ENCODE data around the gene TENT5C. TPM values are rescaled to one million over a fixed set of nuclear protein-coding genes. Genes with fewer than 3 reads are reported as not detected.

TENT5C gene
- total RNA-seq, 1 experiment from 2014 or later = 1.4 TPM

DNA sequence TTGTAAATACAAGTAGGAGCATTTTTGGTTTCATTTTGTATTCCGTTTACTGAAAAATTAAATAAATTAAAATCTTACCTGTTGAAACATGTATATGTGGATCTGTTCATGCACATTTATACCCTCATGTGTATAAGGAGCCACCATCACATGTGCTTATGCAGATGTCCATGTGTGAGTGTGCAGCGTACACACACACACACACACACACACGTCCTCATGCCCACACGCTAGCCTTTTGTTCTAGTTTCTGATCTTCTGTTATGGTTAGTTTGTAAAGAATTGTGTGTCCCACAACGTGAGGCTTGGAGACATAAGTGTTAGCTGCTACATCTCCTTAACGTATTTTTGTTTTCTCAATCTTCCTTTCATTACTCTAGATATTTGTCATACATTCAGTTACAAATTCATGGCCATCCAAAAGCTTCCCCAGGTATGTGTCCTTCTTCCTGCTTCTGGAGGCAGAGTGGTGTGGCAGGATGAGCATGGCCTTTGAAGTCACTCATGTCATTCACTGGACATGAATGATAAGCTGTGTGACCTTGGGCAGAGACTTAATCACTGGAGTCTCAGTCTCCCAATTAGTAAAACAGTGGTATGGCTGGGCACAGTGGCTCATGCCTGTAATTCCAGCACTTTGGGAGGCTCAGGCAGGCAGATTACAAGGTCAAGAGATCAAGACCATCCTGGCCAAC, 54.6 kb downstream of the TENT5C start:
- Mint-ChIP-seq H3K4me3 (no peak overlapping the region), H3K9me3 (peaks cover 26% of the 10 kb centered on the region), H3K27ac (no peak overlapping the region), H3K27me3 (ENCODE audit: low read depth) (no peaks in the 10 kb centered on the region; the same call in 1 of the 2 replicates), H3K36me3 (peaks cover 12% of the 10 kb centered on the region), H3K4me1 (peaks cover 44% of the 10 kb centered on the region)
- TF ChIP-seq, protein P1, sequence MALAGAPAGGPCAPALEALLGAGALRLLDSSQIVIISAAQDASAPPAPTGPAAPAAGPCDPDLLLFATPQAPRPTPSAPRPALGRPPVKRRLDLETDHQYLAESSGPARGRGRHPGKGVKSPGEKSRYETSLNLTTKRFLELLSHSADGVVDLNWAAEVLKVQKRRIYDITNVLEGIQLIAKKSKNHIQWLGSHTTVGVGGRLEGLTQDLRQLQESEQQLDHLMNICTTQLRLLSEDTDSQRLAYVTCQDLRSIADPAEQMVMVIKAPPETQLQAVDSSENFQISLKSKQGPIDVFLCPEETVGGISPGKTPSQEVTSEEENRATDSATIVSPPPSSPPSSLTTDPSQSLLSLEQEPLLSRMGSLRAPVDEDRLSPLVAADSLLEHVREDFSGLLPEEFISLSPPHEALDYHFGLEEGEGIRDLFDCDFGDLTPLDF (CRISPR knock-in tag; IDR thresholded peaks at IDR 0.05) = no peak
- TF ChIP-seq, protein P2, sequence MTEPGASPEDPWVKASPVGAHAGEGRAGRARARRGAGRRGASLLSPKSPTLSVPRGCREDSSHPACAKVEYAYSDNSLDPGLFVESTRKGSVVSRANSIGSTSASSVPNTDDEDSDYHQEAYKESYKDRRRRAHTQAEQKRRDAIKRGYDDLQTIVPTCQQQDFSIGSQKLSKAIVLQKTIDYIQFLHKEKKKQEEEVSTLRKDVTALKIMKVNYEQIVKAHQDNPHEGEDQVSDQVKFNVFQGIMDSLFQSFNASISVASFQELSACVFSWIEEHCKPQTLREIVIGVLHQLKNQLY (CRISPR knock-in tag; IDR thresholded peaks at IDR 0.05) = no peak
- TF ChIP-seq, protein P3, sequence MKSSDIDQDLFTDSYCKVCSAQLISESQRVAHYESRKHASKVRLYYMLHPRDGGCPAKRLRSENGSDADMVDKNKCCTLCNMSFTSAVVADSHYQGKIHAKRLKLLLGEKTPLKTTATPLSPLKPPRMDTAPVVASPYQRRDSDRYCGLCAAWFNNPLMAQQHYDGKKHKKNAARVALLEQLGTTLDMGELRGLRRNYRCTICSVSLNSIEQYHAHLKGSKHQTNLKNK (CRISPR knock-in tag; IDR thresholded peaks at IDR 0.05) = no peak
- TF ChIP-seq, protein P4, sequence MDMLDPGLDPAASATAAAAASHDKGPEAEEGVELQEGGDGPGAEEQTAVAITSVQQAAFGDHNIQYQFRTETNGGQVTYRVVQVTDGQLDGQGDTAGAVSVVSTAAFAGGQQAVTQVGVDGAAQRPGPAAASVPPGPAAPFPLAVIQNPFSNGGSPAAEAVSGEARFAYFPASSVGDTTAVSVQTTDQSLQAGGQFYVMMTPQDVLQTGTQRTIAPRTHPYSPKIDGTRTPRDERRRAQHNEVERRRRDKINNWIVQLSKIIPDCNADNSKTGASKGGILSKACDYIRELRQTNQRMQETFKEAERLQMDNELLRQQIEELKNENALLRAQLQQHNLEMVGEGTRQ (CRISPR knock-in tag; IDR thresholded peaks at IDR 0.05) = no peak
- TF ChIP-seq EMX1 (CRISPR knock-in tag; IDR thresholded peaks at IDR 0.05) (no peak), PRRX2 (CRISPR knock-in tag; IDR thresholded peaks at IDR 0.05) (no peak)
- ATAC-seq (no peak), DNase-seq (ENCODE audit: low spot score) (no peak)
- ChIA-PET POLR2A (no interaction called here), CTCF (interaction anchor here (0.6 kb wide), 1 partner anchor 49 kb away, joined by 3 read pairs; no protein-coding TSS in a partner anchor)

DNA sequence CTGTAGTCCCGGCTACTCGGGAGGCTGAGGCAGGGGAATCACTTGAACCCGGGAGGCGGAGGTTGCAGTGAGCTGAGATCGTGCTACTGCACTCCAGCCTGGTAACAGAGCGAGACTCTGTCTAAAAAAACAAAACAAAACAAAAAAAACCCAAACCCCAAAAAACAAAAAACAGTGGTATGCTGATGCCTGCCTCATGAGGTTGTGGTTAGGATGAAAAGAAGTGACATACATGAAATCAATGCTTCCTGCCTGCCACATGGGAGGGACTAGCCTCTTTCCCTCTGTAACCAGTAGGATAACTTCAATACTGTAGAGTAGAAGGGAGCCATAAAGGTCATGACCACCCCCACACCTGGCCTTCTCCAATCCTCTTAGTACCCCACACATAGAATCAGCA, 55.2 kb downstream of the TENT5C start:
- Mint-ChIP-seq H3K36me3 (peaks cover 12% of the 10 kb centered on the region), H3K9me3 (peaks cover 26% of the 10 kb centered on the region), H3K4me1 (peaks cover 42% of the 10 kb centered on the region), H3K27me3 (ENCODE audit: low read depth) (no peaks in the 10 kb centered on the region), H3K4me3 (no peak overlapping the region), H3K27ac (no peak overlapping the region)
- CTCF ChIA-PET = interaction anchor here (0.6 kb wide), 1 partner anchor 48 kb away, joined by 3 read pairs; no protein-coding TSS in a partner anchor
- no peak for TF ChIP-seq OVOL2 (CRISPR knock-in tag; IDR thresholded peaks at IDR 0.05; ENCODE audit: borderline replicate concordance)
- TF ChIP-seq NFATC4 (CRISPR knock-in tag; IDR thresholded peaks at IDR 0.05) = no peak
- no peak for TF ChIP-seq ZBTB21 (CRISPR knock-in tag; IDR thresholded peaks at IDR 0.05; ENCODE audit: borderline replicate concordance)
- TF ChIP-seq MYBL2 (CRISPR knock-in tag; IDR thresholded peaks at IDR 0.05) = no peak
- no peak for TF ChIP-seq RORB (CRISPR knock-in tag; IDR thresholded peaks at IDR 0.05)
- TF ChIP-seq, protein P5, sequence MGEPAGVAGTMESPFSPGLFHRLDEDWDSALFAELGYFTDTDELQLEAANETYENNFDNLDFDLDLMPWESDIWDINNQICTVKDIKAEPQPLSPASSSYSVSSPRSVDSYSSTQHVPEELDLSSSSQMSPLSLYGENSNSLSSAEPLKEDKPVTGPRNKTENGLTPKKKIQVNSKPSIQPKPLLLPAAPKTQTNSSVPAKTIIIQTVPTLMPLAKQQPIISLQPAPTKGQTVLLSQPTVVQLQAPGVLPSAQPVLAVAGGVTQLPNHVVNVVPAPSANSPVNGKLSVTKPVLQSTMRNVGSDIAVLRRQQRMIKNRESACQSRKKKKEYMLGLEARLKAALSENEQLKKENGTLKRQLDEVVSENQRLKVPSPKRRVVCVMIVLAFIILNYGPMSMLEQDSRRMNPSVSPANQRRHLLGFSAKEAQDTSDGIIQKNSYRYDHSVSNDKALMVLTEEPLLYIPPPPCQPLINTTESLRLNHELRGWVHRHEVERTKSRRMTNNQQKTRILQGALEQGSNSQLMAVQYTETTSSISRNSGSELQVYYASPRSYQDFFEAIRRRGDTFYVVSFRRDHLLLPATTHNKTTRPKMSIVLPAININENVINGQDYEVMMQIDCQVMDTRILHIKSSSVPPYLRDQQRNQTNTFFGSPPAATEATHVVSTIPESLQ (CRISPR knock-in tag; IDR thresholded peaks at IDR 0.05) = no peak
- TF ChIP-seq ESRRA (CRISPR knock-in tag; IDR thresholded peaks at IDR 0.05; ENCODE audit: borderline replicate concordance) = no peak
- TF ChIP-seq SP1 (CRISPR knock-in tag; conservative IDR thresholded peaks at IDR 0.05) = no peak
- no peak for TF ChIP-seq MXD4 (CRISPR knock-in tag; IDR thresholded peaks at IDR 0.05; ENCODE audit: borderline replicate concordance)
- no peak for TF ChIP-seq JAZF1 (CRISPR knock-in tag; IDR thresholded peaks at IDR 0.05)
- no peak for TF ChIP-seq SMAD4 (CRISPR knock-in tag; IDR thresholded peaks at IDR 0.05)
- TF ChIP-seq SMAD3 (CRISPR knock-in tag; IDR thresholded peaks at IDR 0.05; ENCODE audit: borderline replicate concordance) = no peak
- TF ChIP-seq, protein P6, sequence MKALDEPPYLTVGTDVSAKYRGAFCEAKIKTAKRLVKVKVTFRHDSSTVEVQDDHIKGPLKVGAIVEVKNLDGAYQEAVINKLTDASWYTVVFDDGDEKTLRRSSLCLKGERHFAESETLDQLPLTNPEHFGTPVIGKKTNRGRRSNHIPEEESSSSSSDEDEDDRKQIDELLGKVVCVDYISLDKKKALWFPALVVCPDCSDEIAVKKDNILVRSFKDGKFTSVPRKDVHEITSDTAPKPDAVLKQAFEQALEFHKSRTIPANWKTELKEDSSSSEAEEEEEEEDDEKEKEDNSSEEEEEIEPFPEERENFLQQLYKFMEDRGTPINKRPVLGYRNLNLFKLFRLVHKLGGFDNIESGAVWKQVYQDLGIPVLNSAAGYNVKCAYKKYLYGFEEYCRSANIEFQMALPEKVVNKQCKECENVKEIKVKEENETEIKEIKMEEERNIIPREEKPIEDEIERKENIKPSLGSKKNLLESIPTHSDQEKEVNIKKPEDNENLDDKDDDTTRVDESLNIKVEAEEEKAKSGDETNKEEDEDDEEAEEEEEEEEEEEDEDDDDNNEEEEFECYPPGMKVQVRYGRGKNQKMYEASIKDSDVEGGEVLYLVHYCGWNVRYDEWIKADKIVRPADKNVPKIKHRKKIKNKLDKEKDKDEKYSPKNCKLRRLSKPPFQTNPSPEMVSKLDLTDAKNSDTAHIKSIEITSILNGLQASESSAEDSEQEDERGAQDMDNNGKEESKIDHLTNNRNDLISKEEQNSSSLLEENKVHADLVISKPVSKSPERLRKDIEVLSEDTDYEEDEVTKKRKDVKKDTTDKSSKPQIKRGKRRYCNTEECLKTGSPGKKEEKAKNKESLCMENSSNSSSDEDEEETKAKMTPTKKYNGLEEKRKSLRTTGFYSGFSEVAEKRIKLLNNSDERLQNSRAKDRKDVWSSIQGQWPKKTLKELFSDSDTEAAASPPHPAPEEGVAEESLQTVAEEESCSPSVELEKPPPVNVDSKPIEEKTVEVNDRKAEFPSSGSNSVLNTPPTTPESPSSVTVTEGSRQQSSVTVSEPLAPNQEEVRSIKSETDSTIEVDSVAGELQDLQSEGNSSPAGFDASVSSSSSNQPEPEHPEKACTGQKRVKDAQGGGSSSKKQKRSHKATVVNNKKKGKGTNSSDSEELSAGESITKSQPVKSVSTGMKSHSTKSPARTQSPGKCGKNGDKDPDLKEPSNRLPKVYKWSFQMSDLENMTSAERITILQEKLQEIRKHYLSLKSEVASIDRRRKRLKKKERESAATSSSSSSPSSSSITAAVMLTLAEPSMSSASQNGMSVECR (CRISPR knock-in tag; IDR thresholded peaks at IDR 0.05; ENCODE audit: borderline replicate concordance) = no peak
- no peak for TF ChIP-seq TEAD4 (CRISPR knock-in tag; IDR thresholded peaks at IDR 0.05)
- TF ChIP-seq CREM (CRISPR knock-in tag; IDR thresholded peaks at IDR 0.05) = no peak
- DNase-seq (ENCODE audit: low spot score) = no peak
- no peak for ATAC-seq
- POLR2A ChIA-PET = no interaction called here
